ENCODE data around the gene MRPL36. TPM values are rescaled to one million over a fixed set of nuclear protein-coding genes. Genes with fewer than 3 reads are reported as not detected.
"Not testable (repeated sequence)": the region's sequence is repeated elsewhere in the genome, so short reads cannot be mapped to it uniquely, and the experiment has no call there.

Gene MRPL36
- total RNA-seq, 2 experiments from 2014 or later: 104 to 108 TPM

GRCh38 chr5:1797855-1798254 lies 1.8 kb downstream of the MRPL36 start:
- H3K4me3 Mint-ChIP-seq: peak overlapping the region; percentile 90
- no peaks in the 10 kb centered on the region for H3K9me3 Mint-ChIP-seq
- peaks cover 62% of the 10 kb centered on the region for H3K4me1 Mint-ChIP-seq
- no peaks in the 10 kb centered on the region for H3K27me3 Mint-ChIP-seq
- H3K27ac Mint-ChIP-seq: peak overlapping the region; percentile 86
- peaks cover 38% of the 10 kb centered on the region for H3K36me3 Mint-ChIP-seq
- no peak for DNase-seq

GRCh38 chr5:1797103-1797800 lies 2.4 kb downstream of the MRPL36 start:
- Mint-ChIP-seq H3K4me3 (peak overlapping the region; percentile 90), H3K4me1 (peaks cover 62% of the 10 kb centered on the region), H3K27me3 (no peaks in the 10 kb centered on the region), H3K9me3 (no peaks in the 10 kb centered on the region), H3K27ac (no peak overlapping the region), H3K36me3 (peaks cover 37% of the 10 kb centered on the region)
- no peak for DNase-seq

- no peaks in the 10 kb centered on the region for H3K27me3 Mint-ChIP-seq
- no peak for DNase-seq
- no peak overlapping the region for H3K4me3 Mint-ChIP-seq
- H3K4me1 Mint-ChIP-seq: peaks cover 63% of the 10 kb centered on the region
- no peak overlapping the region for H3K27ac Mint-ChIP-seq
- H3K36me3 Mint-ChIP-seq: peaks cover 34% of the 10 kb centered on the region
- H3K9me3 Mint-ChIP-seq: no peaks in the 10 kb centered on the region
Measured at GRCh38 chr5:1796371-1797102, 3.1 kb downstream of the MRPL36 start.

GRCh38 chr5:1795931-1796330 lies 3.7 kb downstream of the MRPL36 start:
- no peaks in the 10 kb centered on the region for H3K27me3 Mint-ChIP-seq
- peaks cover 69% of the 10 kb centered on the region for H3K4me1 Mint-ChIP-seq
- no peak overlapping the region for H3K4me3 Mint-ChIP-seq
- peaks cover 34% of the 10 kb centered on the region for H3K36me3 Mint-ChIP-seq
- H3K9me3 Mint-ChIP-seq: no peaks in the 10 kb centered on the region
- H3K27ac Mint-ChIP-seq: no peak overlapping the region
- DNase-seq: no peak

- no peak for DNase-seq
- H3K36me3 Mint-ChIP-seq: peaks cover 32% of the 10 kb centered on the region
- peaks cover 69% of the 10 kb centered on the region for H3K4me1 Mint-ChIP-seq
- H3K4me3 Mint-ChIP-seq: no peak overlapping the region
- no peaks in the 10 kb centered on the region for H3K9me3 Mint-ChIP-seq
- H3K27me3 Mint-ChIP-seq: no peaks in the 10 kb centered on the region
- no peak overlapping the region for H3K27ac Mint-ChIP-seq
Measured at GRCh38 chr5:1795506-1795905, 4.1 kb downstream of the MRPL36 start.

- H3K9me3 Mint-ChIP-seq: no peaks in the 10 kb centered on the region
- peak overlapping the region; percentile 44 for H3K27ac Mint-ChIP-seq
- no peaks in the 10 kb centered on the region for H3K27me3 Mint-ChIP-seq
- peaks cover 70% of the 10 kb centered on the region for H3K4me1 Mint-ChIP-seq
- H3K4me3 Mint-ChIP-seq: no peak overlapping the region
- DNase-seq: no peak
- H3K36me3 Mint-ChIP-seq: peaks cover 28% of the 10 kb centered on the region
Measured at GRCh38 chr5:1794901-1795290, 4.7 kb downstream of the MRPL36 start.

GRCh38 chr5:1793966-1794900 lies 5.4 kb downstream of the MRPL36 start:
- peak; percentile 42 for DNase-seq
- H3K36me3 Mint-ChIP-seq: peaks cover 26% of the 10 kb centered on the region
- no peak overlapping the region for H3K4me3 Mint-ChIP-seq
- no peaks in the 10 kb centered on the region for H3K27me3 Mint-ChIP-seq
- H3K9me3 Mint-ChIP-seq: no peaks in the 10 kb centered on the region
- peak overlapping the region; percentile 96 for H3K27ac Mint-ChIP-seq
- H3K4me1 Mint-ChIP-seq: peaks cover 76% of the 10 kb centered on the region

- peaks cover 80% of the 10 kb centered on the region for H3K4me1 Mint-ChIP-seq
- no peaks in the 10 kb centered on the region for H3K9me3 Mint-ChIP-seq
- H3K27ac Mint-ChIP-seq: peak overlapping the region; percentile 96
- H3K36me3 Mint-ChIP-seq: peaks cover 19% of the 10 kb centered on the region
- peak overlapping the region; percentile 69 for H3K4me3 Mint-ChIP-seq
- DNase-seq: peak; percentile 64
- no peaks in the 10 kb centered on the region for H3K27me3 Mint-ChIP-seq
Measured at GRCh38 chr5:1793301-1793740, 6.3 kb downstream of the MRPL36 start.

GRCh38 chr5:1792842-1793266 lies 6.8 kb downstream of the MRPL36 start:
- DNase-seq: peak; percentile 80
- no peaks in the 10 kb centered on the region for H3K9me3 Mint-ChIP-seq
- peaks cover 80% of the 10 kb centered on the region for H3K4me1 Mint-ChIP-seq
- peaks cover 15% of the 10 kb centered on the region for H3K36me3 Mint-ChIP-seq
- peak overlapping the region; percentile 69 for H3K4me3 Mint-ChIP-seq
- H3K27ac Mint-ChIP-seq: peak overlapping the region; percentile 96
- no peaks in the 10 kb centered on the region for H3K27me3 Mint-ChIP-seq

GRCh38 chr5:1791176-1791575 lies 8.5 kb downstream of the MRPL36 start:
- DNase-seq: no peak
- peak overlapping the region; percentile 38 for H3K27ac Mint-ChIP-seq
- H3K4me1 Mint-ChIP-seq: peaks cover 71% of the 10 kb centered on the region
- no peak overlapping the region for H3K4me3 Mint-ChIP-seq
- no peaks in the 10 kb centered on the region for H3K9me3 Mint-ChIP-seq
- no peaks in the 10 kb centered on the region for H3K27me3 Mint-ChIP-seq
- peaks cover 5% of the 10 kb centered on the region for H3K36me3 Mint-ChIP-seq

- no peak for DNase-seq
- Mint-ChIP-seq H3K27me3 (no peaks in the 10 kb centered on the region), H3K4me3 (no peak overlapping the region), H3K27ac (no peak overlapping the region), H3K9me3 (no peaks in the 10 kb centered on the region), H3K36me3 (peaks cover 7% of the 10 kb centered on the region), H3K4me1 (peaks cover 72% of the 10 kb centered on the region)
Measured at GRCh38 chr5:1789834-1790471, 9.7 kb downstream of the MRPL36 start.

GRCh38 chr5:1789438-1789833 lies 10.2 kb downstream of the MRPL36 start:
- H3K4me1 Mint-ChIP-seq: peaks cover 74% of the 10 kb centered on the region
- DNase-seq: peak; percentile 28
- H3K9me3 Mint-ChIP-seq, H3K27ac Mint-ChIP-seq, H3K27me3 Mint-ChIP-seq, H3K36me3 Mint-ChIP-seq, H3K4me3 Mint-ChIP-seq: not testable (repeated sequence)

GRCh38 chr5:1788828-1789227 lies 10.8 kb downstream of the MRPL36 start:
- no peak for DNase-seq
- H3K4me3 Mint-ChIP-seq: no peak overlapping the region
- H3K27ac Mint-ChIP-seq: no peak overlapping the region

GRCh38 chr5:1788200-1788599 lies 11.4 kb downstream of the MRPL36 start:
- Mint-ChIP-seq H3K4me1 (peaks cover 70% of the 10 kb centered on the region), H3K36me3 (peaks cover 5% of the 10 kb centered on the region), H3K4me3 (no peak overlapping the region), H3K27ac (no peak overlapping the region), H3K27me3 (no peaks in the 10 kb centered on the region), H3K9me3 (no peaks in the 10 kb centered on the region)
- no peak for DNase-seq

More at GRCh38 chr5:1788828-1789227, 10.8 kb downstream of the MRPL36 start:
- no peaks in the 10 kb centered on the region for H3K9me3 Mint-ChIP-seq
- peaks cover 5% of the 10 kb centered on the region for H3K36me3 Mint-ChIP-seq
- H3K4me1 Mint-ChIP-seq: peaks cover 71% of the 10 kb centered on the region
- H3K27me3 Mint-ChIP-seq: no peaks in the 10 kb centered on the region
